ENCODE data around the gene CCDC127.
"Not testable (repeated sequence)": the region's sequence is repeated elsewhere in the genome, so short reads cannot be mapped to it uniquely, and the experiment has no call there.

Gene CCDC127

GRCh38 chr5:231661-232060, 13.7 kb upstream of the CCDC127 start:
- DNase-seq = no peak

GRCh38 chr5:230711-231110, 12.8 kb upstream of the CCDC127 start:
- DNase-seq = no peak

GRCh38 chr5:228886-229285, 10.9 kb upstream of the CCDC127 start:
- no peak for DNase-seq

- not testable (repeated sequence) for DNase-seq
Observed at GRCh38 chr5:227375-227774, 9.4 kb upstream of the CCDC127 start.

GRCh38 chr5:225334-225733, 7.4 kb upstream of the CCDC127 start:
- DNase-seq = no peak

GRCh38 chr5:223791-224190, 5.8 kb upstream of the CCDC127 start:
- no peak for DNase-seq

GRCh38 chr5:222951-223715, 5.2 kb upstream of the CCDC127 start:
- not testable (repeated sequence) for DNase-seq

- no peak for DNase-seq
Observed at GRCh38 chr5:219991-220390, 2.0 kb upstream of the CCDC127 start.

GRCh38 chr5:219460-219863, 1.5 kb upstream of the CCDC127 start:
- peak in 1 of 2 experiments; percentile 2 for DNase-seq

GRCh38 chr5:218457-219291, 721 bp upstream of the CCDC127 start:
- peak in 1 of 2 experiments; percentile 1 for DNase-seq

- not testable (repeated sequence) for DNase-seq
Observed at GRCh38 chr5:216076-216475, 1.9 kb downstream of the CCDC127 start.

GRCh38 chr5:215256-215655, 2.7 kb downstream of the CCDC127 start:
- not testable (repeated sequence) for DNase-seq

GRCh38 chr5:213803-214395, 4.1 kb downstream of the CCDC127 start:
- no peak for DNase-seq

GRCh38 chr5:208449-209114, 9.4 kb downstream of the CCDC127 start:
- DNase-seq = no peak

- no peak for DNase-seq
Observed at GRCh38 chr5:207599-207998, 10.4 kb downstream of the CCDC127 start.

GRCh38 chr5:206927-207536, 10.9 kb downstream of the CCDC127 start:
- DNase-seq = no peak

- DNase-seq = no peak
Observed at GRCh38 chr5:206406-206805, 11.5 kb downstream of the CCDC127 start.

GRCh38 chr5:204966-205670, 12.8 kb downstream of the CCDC127 start:
- DNase-seq = no peak

- no peak for DNase-seq
Observed at GRCh38 chr5:204462-204861, 13.5 kb downstream of the CCDC127 start.

- no peak for DNase-seq
Observed at GRCh38 chr5:204001-204400, 14.0 kb downstream of the CCDC127 start.

- no peak for DNase-seq
Observed at GRCh38 chr5:203246-203930, 14.6 kb downstream of the CCDC127 start.
